GM12891 (cell line): ENCODE data around the gene EXOC3.
"Not testable (repeated sequence)": the region's sequence is repeated elsewhere in the genome, so short reads cannot be mapped to it uniquely, and the experiment has no call there.

Experiments
- POLR2A ChIP-seq: IDR thresholded peaks from 2 replicates; pipeline ENCODE4 v1.6.1; 2011; ENCODE audit warnings: low read depth, low read length, control low read depth
- POLR2AphosphoS5 ChIP-seq: IDR thresholded peaks from 2 replicates; pipeline ENCODE4 v1.6.1; 2011; ENCODE audit warnings: low read depth, low read length, control low read depth
- POU2F2 ChIP-seq: IDR thresholded peaks from 2 replicates; pipeline ENCODE4 v1.6.1; 2011; ENCODE audit warnings: low read depth, mild to moderate bottlenecking, control low read depth, low read length, moderate library complexity
- SPI1 ChIP-seq: IDR thresholded peaks from 2 replicates; pipeline ENCODE4 v1.6.1; 2011; ENCODE audit warnings: low read depth, low read length, control low read depth
- TAF1 ChIP-seq: IDR thresholded peaks from 2 replicates; pipeline ENCODE4 v1.6.1; 2011; ENCODE audit warnings: low read depth, low read length, control low read depth

DNA sequence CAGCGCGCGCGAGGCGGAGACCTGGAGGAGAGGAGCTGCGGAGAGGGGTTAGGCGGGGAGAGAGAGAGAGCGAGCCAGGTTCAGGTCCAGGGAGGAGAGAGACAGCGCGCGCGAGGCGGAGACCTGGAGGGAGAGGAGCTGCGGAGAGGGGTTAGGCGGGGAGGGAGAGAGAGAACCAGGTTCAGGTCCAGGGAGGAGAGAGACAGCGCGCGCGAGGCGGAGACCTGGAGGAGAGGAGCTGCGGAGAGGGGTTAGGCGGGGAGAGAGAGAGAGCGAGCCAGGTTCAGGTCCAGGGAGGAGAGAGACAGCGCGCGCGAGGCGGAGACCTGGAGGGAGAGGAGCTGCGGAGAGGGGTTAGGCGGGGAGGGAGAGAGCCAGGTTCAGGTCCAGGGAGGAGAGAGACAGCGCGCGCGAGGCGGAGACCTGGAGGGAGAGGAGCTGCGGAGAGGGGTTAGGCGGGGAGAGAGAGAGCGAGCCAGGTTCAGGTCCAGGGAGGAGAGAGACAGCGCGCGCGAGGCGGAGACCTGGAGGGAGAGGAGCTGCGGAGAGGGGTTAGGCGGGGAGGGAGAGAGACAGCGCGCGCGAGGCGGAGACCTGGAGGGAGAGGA, 31.4 kb downstream of the EXOC3 start:
- TF ChIP-seq POLR2A, TAF1, POLR2AphosphoS5, POU2F2, SPI1: not testable (repeated sequence)
